ENCODE measurements around the gene NPHP1.
"Not testable (repeated sequence)": the region's sequence is repeated elsewhere in the genome, so short reads cannot be mapped to it uniquely, and the experiment has no call there.

Gene NPHP1

GRCh38 chr2:110198016-110198415 is 6.8 kb downstream of the NPHP1 start:
- H3K27ac ChIP-seq, result no peak overlapping the region
- TF ChIP-seq ZFX (IDR thresholded peaks at IDR 0.05) (no peak), CTCF (conservative IDR thresholded peaks at IDR 0.05) (no peak)

GRCh38 chr2:110197452-110197851 is 7.4 kb downstream of the NPHP1 start:
- H3K27ac ChIP-seq, result no peak overlapping the region
- TF ChIP-seq CTCF (conservative IDR thresholded peaks at IDR 0.05), result no peak
- no peak for TF ChIP-seq ZFX (IDR thresholded peaks at IDR 0.05)

- H3K27ac ChIP-seq, result not testable (repeated sequence)
These were observed 14.6 kb downstream of the NPHP1 start for GRCh38 chr2:110190169-110190568.

GRCh38 chr2:110182449-110182848 is 22.4 kb downstream of the NPHP1 start:
- H3K27ac ChIP-seq, result no peak overlapping the region
- no peak for TF ChIP-seq CTCF (conservative IDR thresholded peaks at IDR 0.05)
- TF ChIP-seq ZFX (IDR thresholded peaks at IDR 0.05), result no peak

GRCh38 chr2:110180036-110180435 is 24.8 kb downstream of the NPHP1 start:
- H3K27ac ChIP-seq, result no peak overlapping the region
- TF ChIP-seq ZFX (IDR thresholded peaks at IDR 0.05) (no peak), CTCF (conservative IDR thresholded peaks at IDR 0.05) (no peak)

- TF ChIP-seq ZFX (IDR thresholded peaks at IDR 0.05), result no peak
- no peak for TF ChIP-seq CTCF (conservative IDR thresholded peaks at IDR 0.05)
- H3K27ac ChIP-seq, result no peak overlapping the region
These were observed 31.3 kb downstream of the NPHP1 start for GRCh38 chr2:110173523-110173922.

- TF ChIP-seq CTCF (conservative IDR thresholded peaks at IDR 0.05) (no peak), ZFX (IDR thresholded peaks at IDR 0.05) (no peak)
- H3K27ac ChIP-seq, result no peak overlapping the region
These were observed 32.3 kb downstream of the NPHP1 start for GRCh38 chr2:110172506-110172905.

- H3K27ac ChIP-seq, result no peak overlapping the region
- TF ChIP-seq ZFX (IDR thresholded peaks at IDR 0.05) (no peak), CTCF (conservative IDR thresholded peaks at IDR 0.05) (no peak)
These were observed 34.7 kb downstream of the NPHP1 start for GRCh38 chr2:110170102-110170501.

Data from C4-2B (cell line).